SIG-M5 (cell line): ENCODE data around the gene BHLHE41.

Experiments used
- DNase-seq: peaks from one replicate; lab custom pipeline; 2025; lab: John Stamatoyannopoulos, UW

The BHLHE41 gene

GRCh38 chr12:26134540-26134939 is 9.7 kb upstream of the BHLHE41 start:
- DNase-seq: no peak

GRCh38 chr12:26133521-26133920 is 8.7 kb upstream of the BHLHE41 start:
- DNase-seq: no peak

- no peak for DNase-seq
Observed at GRCh38 chr12:26132866-26133265, 8.0 kb upstream of the BHLHE41 start.

- no peak for DNase-seq
Observed at GRCh38 chr12:26131936-26132335, 7.1 kb upstream of the BHLHE41 start.

- no peak for DNase-seq
Observed at GRCh38 chr12:26130728-26131127, 5.9 kb upstream of the BHLHE41 start.

- no peak for DNase-seq
Observed at GRCh38 chr12:26128168-26128567, 3.3 kb upstream of the BHLHE41 start.

- DNase-seq: no peak
Observed at GRCh38 chr12:26127404-26127803, 2.6 kb upstream of the BHLHE41 start.

GRCh38 chr12:26126340-26127284 is 1.8 kb upstream of the BHLHE41 start:
- DNase-seq: no peak

GRCh38 chr12:26125400-26126339 is 833 bp upstream of the BHLHE41 start:
- no peak for DNase-seq

- DNase-seq: no peak
Observed at GRCh38 chr12:26123482-26123980, 1.3 kb downstream of the BHLHE41 start.

GRCh38 chr12:26122681-26123481 is 2.0 kb downstream of the BHLHE41 start:
- DNase-seq: no peak

- no peak for DNase-seq
Observed at GRCh38 chr12:26122061-26122680, 2.7 kb downstream of the BHLHE41 start.

- DNase-seq: no peak
Observed at GRCh38 chr12:26121323-26122060, 3.3 kb downstream of the BHLHE41 start.

- DNase-seq: no peak
Observed at GRCh38 chr12:26120561-26121274, 4.1 kb downstream of the BHLHE41 start.

- no peak for DNase-seq
Observed at GRCh38 chr12:26119391-26119989, 5.3 kb downstream of the BHLHE41 start.

- no peak for DNase-seq
Observed at GRCh38 chr12:26118308-26118707, 6.5 kb downstream of the BHLHE41 start.

- DNase-seq: no peak
Observed at GRCh38 chr12:26116829-26117715, 7.8 kb downstream of the BHLHE41 start.

GRCh38 chr12:26114720-26115401 is 10.0 kb downstream of the BHLHE41 start:
- no peak for DNase-seq
